HG03139 (cell line): ENCODE results near the gene ERICH3.

Experiments
- ATAC-seq: cut with Tn5 transposase; IDR thresholded peaks from one replicate; pipeline ENCODE4 v1.9.1; 2021; ENCODE audit not compliant: unreplicated experiment

Gene ERICH3, protein sequence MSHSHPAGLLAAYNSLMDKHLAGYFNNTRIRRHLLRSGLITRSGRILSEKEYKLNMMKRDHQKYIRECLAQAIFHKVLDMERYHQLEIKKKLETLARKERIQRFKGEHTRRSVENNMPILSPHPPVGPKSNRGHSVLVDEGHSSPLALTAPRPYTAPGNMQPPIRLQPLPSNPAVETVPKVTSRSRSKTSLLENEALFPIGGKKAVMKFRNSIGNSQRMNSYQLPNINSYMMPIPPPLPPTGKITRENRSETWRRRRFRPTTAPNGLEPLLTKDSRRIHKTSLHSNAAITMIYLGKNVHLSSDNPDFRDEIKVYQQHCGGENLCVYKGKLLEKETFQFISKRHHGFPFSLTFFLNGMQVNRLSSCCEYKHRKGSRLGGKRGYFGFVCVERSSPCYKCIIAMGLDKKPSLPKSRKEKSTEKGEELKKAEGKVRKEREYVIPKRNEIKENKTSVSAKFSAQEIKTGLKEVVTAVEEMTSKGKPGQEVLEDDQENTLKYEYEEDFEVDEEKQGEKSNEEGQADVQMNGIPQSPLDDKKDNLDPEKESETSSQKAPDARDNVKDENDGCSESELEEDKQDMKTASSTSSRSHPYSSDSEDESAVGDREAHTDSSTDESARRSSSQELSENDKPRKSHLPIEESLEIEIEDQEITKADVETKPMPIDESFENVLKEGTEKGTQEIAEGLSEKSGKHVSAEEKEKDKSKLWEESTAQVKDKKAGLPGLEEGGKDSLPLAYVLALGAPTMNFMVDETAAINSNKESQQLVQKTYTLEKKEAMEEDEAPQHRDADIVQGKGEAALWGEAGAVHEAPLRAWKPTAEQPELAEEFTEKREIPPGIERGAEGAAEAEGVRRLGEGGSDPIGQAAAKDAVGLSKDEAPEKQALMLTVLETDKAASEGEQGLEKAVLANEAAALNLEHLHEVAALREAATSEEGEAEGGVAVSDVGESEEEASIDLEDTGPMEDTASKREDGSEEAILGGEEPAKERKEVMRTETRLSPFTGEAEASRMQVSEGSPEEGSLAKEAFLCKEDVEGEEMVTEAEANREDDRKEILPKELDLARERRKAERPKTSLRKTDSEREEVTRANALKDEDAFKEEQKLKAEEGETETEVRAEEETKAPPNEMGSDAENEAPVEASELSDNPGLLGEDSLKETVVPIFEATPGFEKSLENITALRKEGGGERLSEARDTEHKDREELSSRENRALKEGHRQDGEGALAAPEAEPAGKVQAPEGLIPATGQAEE (N-terminal part only)

DNA sequence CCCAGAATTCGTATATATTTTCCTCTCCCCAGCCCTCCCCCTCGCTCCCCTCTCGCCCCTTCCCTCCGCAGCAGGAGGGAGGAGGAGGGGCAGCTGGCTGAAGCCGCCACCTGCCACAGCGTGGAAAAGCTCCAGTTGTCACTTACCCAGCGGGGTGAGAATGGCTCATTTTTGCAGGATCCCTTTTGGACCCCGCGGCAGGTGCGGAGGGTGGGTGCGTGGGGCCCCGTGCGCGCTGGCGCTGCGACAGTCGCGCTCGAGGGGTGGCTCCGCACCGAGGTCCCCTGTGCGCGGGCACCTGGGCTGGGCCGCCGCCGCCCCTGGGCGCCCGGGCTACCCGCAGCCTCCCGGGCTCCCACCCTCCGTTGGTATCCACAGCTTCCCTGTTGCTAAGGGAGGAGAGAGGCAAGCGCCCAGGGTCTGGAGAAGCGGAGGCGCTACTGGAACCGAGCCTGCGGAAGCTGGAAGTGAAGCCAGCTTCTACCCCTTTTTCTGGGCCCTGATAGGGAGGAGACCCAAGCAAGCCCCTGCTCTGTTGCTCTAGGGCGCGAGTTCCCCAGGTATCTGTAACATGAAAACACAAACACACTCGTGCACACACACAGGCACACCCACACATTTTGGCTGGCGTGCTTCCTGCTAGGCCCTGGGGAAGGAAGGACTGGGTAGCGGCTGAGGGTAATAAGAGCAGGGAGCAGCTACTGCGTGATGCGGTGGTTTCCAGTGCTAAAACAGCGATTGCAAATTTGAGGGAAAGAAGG lies at the start of gene ERICH3:
ERICH3 (minus strand) TSS at position 442 of the 761 bp plus-strand sequence; CDS start at position 169, 273 bp downstream.
- peak; percentile 53 for ATAC-seq

DNA sequence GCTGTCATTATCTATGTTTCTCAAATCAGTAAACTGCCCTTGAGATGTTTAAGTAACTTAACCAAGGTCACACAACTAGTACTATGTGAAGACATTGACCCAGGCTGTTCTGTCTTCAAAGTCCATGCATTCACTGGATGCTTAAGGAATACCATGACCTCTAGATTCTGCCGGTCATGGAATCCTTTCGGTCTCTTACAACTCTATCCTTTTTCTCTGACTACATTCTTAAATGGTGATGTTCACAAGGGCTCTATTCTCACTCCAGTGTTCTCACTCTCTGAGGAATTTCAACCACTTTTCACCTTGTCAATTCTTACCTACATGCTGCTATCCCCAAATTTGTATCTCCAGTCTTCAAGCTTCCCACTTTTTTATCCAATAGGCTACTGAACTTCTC lies 44.0 kb upstream of the ERICH3 start:
- ATAC-seq: no peak

DNA sequence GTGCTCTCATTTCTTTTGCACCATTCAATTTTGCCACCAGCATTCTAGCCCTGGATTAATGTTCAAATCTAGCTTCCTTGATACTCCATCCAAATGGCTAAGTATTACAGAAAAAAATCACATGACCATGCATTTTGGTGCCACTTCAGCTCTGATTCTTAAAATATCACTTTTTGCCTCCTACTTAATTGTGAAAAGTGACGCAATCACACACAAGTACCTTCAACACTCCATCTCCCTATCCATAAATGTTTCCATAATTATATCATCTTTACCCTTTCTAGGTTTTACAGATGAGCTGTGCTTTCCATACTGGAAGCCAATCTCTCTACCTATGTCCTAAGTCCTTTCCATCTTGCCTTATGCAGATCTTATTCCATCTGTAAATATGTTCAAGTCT lies 43.2 kb upstream of the ERICH3 start:
- ATAC-seq: no peak

DNA sequence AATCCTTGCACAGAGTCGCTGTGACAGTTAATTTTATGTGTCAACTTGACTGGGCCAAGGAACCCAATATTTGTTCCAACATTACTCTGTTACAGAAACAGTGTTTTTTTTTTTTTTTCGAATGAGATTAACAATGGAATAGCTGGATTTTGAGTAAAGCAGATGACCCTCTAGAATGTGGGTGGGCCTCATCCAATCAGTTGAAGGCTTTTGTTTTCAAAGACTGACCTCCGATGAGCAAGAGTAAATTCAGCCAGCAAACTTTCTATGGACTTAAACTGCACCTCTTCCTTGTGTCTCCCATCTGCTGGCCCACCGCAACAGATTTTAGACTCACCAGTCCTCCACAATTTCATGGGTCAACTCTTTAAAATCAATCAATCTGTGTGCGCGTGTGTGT lies 42.2 kb upstream of the ERICH3 start:
- no peak for ATAC-seq

DNA sequence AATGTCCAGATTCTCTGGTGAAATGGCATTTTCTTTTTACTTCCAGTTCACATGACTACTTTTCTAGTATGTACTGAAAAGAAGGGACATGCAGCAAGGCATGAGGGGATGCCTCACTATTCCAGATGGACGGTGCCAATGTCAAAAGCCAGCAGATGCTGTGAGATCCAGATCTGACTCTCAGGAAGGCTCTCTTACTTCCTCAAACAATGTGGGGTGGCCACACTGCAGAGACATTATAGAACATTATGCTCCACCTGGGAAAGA lies 41.6 kb upstream of the ERICH3 start:
- no peak for ATAC-seq

DNA sequence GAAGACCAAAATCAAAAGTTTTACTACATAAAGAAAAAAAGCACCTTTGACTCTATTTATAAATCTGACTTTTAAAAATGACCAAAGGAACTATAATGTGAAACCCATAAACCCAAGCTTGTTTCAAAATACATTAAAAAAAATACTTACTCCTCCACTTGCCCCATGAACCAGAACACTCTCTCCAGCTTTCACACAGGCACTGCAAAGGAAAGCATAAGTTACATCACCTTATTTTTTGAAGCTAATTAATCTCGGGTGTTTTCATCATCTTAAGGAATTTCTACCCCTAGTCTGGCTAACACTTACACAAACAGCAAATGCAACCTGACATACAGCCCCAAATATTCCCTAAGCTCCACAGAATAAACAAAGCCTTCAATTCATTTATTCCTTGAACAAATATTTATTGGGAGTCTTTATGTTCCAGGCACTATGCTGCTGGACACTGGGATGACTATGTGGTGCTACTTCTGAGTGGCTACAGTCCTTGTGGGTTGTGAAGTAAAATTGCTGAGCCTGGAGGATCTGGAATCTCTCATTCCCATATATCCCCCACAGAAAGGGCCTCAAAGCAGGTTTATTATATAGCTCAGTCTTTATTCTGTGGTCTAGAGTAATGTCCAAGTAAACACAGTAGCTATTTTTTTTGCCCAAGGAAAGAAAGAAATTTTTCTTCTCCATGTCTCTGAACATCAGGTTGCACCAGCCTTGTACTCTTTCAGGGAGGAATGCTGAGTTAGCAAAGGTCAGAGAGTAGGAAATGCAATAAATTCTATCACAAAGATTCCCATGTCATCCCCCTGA lies 41.0 kb upstream of the ERICH3 start:
- no peak for ATAC-seq

DNA sequence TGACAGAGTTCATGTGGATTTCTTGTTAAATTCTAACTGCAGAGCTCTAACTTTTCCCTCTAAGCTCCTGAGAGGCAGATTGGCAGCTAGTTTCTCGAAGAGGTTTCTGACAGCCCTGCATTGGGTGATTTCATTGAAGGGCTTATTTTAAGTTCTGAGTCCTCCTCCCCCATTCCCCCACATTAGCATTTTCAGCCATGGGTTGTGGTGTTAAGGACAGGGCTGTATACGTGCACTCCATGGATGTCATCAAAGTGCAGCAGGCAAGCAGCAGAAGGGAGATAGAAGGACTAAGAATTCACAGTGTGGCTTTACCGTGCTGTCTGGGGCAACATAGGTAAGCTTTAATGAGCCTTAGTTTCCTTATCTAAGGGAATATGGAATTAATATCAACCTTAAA lies 40.3 kb upstream of the ERICH3 start:
- ATAC-seq: no peak

DNA sequence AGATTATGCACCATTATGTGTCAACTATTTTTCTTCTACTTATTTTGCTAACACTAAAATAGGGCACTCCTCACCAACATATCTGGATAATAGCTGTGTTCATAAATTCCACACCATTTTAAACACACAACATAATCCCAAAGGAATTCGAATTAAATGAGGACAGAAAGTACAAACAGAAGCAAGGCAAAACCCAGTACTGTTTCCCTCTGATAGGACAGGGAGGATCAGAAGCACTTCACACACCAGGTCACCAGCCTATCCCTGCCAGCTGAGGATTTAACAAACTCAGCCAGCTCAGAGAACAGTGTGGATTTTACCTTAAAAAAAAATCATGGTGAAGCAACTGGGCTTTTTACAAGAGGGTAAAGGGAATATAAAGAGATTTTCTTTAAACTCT lies 39.3 kb upstream of the ERICH3 start:
- ATAC-seq: no peak

DNA sequence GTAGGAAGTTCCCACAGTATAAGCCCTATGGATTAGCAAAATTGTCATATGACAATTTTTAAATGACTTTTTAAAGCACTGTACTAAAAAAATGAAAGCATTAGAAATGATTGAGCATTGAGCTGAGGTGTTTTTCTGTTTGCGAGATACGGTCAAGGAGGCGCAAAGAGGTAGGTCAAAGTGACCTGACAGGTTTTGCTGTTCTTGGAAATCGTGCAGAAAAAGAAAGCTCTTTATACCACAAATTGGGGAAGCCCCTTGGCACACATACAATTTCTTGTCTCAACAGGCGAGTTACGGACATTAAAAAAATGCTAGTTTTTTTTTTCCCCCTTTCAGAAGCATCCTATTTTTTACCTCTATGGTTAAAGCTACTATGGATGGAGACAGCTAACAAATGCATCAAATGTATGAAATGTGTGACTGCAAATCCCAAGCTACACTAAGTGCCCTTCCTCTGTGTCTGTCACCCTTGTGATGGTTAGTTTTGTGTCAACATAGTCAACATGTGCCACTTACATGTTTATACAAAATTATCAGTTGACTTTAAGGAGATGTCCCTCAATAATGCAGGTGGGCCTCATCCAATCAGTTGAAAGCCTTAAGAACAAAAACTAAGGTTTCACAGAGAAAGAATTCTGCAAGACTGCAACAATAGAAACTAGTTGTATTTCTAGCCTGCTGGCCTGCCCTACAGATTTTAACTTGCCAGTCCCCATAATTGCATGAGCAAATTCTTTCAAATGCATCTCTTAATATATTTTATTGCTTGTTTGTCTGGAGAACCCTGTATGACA lies 30.0 kb upstream of the ERICH3 start:
- no peak for ATAC-seq

DNA sequence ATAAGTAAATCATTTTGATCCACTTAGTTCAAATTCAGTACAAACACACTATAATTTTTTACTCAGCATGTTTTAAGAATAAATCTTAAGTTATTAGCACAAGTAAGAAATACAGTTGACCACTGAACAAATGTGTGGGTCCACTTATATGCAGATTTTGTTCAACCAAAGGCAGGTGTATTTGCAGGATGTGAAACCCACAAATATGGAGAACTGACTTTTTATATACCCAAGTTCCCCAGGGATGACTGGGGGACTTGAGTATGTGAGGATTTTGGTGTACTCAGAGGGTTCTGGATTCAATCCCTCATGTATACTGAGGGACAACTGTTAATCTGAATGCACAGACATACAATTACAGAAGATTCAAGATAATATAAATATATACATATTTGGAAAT lies 25.7 kb upstream of the ERICH3 start:
- ATAC-seq: no peak

DNA sequence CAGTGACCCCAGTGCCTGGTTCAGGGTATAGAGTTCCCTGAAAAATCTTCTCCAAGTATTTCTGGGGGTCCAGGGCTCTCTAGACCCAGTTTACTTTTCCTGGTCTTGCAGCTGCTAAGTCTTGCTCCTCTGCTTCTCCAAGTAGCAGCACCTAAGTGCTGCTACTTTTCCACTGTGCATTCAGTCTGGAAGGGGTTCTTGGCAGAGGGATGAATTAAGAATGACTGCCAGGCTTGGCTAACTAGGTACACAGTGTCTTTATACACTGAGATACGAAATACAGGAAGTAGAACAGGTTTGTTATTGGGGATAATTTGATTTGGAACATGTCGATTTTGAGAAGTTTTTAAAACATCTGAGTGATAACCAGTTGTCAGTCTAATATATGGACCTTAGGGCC lies 24.2 kb upstream of the ERICH3 start:
- no peak for ATAC-seq

DNA sequence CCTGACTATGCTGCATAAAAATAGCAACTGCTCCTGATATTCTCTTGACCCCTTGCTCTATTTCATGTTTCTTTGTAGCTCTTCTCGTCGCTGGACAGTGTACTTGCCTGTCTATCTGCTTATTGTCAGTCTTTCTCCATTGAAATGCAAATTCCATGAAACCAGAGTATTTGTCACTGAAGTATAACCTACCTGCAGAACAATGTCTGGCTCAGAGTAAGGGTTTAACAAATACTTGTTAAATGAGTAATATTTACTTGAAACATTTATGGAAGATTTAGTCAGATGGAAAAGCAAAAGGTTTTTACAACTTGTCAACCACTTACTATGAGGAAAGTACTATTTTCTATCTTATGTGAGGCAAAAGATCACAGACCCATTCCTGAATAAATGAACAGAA lies 19.9 kb upstream of the ERICH3 start:
- no peak for ATAC-seq

DNA sequence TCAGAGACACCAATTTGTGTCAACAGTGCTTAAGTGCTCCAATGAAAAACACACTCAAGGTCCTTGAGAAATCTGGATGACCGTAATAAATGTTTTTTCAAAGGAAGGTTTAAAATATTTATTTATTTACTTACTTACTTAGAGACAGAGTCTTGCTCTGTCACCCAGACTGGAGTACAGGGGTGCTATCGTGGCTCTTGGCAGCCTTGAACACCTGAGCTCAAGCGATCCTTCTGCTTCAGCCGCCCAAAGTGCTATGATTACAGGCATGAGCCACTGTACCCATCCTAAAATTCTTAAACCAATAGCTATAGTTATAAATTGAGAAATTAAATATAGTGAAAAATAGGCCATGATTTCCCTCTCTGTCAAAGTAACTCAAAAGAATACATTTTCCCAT lies 17.3 kb upstream of the ERICH3 start:
- no peak for ATAC-seq

DNA sequence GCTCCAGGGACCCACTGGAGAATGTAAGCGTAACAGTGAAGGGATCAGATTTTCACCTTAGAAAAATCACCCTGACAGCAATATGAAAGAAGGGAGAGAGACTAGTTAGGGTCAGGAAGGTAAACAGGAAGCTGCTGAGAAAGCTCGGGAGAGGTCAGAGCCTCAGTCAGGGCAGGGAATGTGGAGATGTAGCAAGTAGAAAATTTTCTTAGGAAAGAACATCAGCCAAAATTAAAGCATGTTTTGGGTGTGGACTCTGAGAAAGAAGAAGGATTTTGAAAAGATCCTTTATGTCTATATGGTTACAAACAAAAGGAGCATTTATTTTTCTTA lies 16.7 kb upstream of the ERICH3 start:
- ATAC-seq: no peak

DNA sequence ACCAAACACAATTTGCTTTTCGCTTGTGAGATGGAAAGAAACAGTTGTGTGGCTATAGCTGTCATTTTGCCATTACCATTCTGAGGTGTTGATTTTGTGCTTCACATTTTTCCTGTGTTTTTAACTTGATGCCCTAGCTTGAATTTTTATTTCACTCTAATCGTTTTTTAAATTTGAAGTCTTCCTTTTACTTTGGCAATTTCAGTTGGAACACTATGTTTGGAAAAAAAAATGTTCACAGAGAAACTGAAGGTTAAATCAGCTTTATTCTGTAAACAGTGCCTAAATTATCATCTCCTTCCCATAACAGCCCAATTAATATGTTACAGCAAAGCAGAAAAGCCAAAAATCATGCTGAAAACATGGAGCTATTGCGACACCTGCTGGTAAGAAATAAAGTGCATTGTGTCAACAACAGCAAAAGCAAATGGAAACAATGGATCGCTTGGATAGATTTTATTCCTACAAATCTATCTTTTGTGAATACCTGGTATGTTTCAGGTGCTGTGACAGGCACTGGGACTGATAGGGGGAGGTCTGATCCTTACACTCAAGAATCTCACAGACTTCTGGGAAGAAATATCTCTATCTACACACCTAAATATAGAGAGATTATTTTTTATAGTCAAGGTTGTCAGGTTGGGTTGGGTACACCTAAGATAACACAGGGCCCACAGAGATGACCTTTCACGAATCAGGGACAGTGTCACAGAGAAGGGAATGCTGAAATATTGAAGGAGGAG lies 16.2 kb upstream of the ERICH3 start:
- ATAC-seq: peak; percentile 73

DNA sequence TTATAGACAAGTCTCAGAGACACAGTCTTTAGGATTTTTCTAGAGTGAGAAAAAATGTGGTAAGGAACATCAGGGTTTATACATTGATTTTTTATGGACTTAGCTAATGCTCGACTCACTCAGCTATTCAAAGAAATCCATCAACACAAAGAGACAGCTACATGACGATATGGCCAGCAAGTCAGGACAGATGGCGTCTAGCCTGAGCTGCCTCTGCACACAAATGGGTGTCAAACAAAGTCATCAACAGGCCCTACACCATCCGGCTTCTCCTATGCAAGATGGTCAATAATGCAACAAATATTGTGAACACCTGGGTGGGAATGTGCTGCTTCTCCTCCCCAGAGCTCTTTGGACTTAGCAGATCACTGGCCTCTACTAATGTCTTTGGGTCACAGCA lies 13.3 kb upstream of the ERICH3 start:
- no peak for ATAC-seq

DNA sequence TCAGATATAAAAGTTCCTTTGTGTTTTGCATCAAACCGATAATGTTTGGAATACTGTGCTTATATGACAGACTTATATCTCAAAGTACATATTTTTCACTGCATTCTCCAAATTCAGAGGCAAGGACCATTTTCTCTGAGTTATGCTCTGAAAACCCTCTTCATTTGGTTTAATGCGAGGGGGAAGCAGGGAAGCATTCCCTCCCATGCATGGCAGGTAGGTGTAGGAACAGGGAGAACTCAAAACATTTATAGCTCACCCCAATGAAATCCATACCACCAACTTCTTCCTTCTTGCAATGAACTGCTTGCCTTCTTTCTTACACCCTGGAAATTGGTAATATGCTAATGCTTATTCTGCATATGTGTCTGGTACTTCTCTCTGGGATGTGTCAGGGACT lies 10.7 kb upstream of the ERICH3 start:
- no peak for ATAC-seq

DNA sequence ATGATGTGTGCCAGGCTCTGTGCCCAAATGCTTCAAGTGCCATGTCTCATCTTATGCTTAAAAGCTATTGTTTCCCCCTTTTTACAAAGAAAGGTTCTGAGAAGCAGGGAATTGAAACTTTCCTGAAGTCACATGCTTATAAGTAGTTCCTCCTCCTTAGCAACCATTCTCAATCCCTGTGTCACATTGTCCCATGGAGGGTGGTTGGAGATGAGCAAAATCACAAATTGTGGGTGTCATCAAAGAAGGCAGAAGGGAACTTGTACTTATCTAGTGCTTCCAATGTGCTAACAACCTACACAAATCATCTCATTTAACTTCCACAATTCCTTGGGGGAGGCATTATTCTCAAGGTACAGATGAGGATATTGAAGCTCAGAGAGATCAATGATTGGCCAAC lies 10.1 kb upstream of the ERICH3 start:
- no peak for ATAC-seq

DNA sequence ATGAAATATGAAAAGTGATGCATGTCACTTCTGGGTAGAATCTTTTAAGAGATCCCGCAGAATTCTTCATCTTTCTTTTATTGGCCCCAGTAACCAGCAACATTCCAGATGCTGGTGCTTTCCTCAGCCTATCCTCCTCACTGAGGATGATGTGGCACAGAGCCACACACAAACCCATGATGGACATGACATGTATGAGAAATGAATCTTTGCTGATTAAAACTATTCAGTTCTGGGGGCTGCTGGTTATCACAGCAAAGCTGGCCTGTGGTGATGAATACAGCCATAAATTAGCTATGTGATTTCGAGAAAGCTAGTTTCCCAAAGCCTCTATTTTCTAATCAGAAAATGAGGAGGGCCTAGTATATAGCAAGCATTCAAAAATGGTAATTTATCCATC lies 8.3 kb upstream of the ERICH3 start:
- no peak for ATAC-seq
